GM12891 (cell line): Measurements from ENCODE around the gene RAB19.

Experiments used
- POLR2A ChIP-seq: IDR thresholded peaks from 2 replicates; pipeline ENCODE4 v1.6.1; 2011; ENCODE audit warnings: low read depth, low read length, control low read depth
- POLR2AphosphoS5 ChIP-seq: IDR thresholded peaks from 2 replicates; pipeline ENCODE4 v1.6.1; 2011; ENCODE audit warnings: low read depth, low read length, control low read depth
- POU2F2 ChIP-seq: IDR thresholded peaks from 2 replicates; pipeline ENCODE4 v1.6.1; 2011; ENCODE audit warnings: low read depth, mild to moderate bottlenecking, control low read depth, low read length, moderate library complexity
- TAF1 ChIP-seq: IDR thresholded peaks from 2 replicates; pipeline ENCODE4 v1.6.1; 2011; ENCODE audit warnings: low read depth, low read length, control low read depth

DNA sequence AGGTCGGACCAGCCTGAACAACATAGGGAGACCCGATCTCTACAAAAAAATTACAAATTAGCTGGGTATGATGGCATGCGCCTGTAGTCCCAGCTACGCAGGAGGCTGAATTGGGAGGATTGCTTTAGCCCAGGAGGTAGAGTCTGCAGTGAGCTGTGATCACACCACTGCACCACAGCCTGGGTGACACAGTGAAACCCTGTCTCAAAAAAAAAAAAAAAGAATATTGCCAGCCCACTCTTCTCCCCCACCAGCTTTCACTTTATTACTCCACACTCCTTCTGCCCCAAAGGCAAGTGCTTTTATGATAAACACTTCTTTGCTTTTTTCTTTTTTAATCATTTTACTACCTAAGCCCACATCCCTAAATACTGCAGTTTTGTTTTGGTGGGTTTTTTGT is 14.8 kb downstream of the RAB19 start:
- TF ChIP-seq POLR2A (no peak), TAF1 (no peak), POU2F2 (no peak), POLR2AphosphoS5 (no peak)
